CD14-positive monocyte (primary cell): ENCODE data around the gene EMC6. TPM values are rescaled to one million over a fixed set of nuclear protein-coding genes. Genes with fewer than 3 reads are reported as not detected.

Source experiments
- DNase-seq, 3 donors: peaks; one replicate each; pipeline ENCODE4 v3.0.0-alpha.2; 2011 to 2022
- H2AFZ ChIP-seq: 2 replicates; pipeline ENCODE4 v1.6.0; 2012; ENCODE audit warnings: mild to moderate bottlenecking, low read depth, low read length, inconsistent platforms; ENCODE audit not compliant: insufficient read depth, poor library complexity, severe bottlenecking
- H3K27ac ChIP-seq, 2 donors: 1 replicate in 1 of 2; 2 replicates in 1 of 2; pipeline ENCODE4 v1.5.1; 2012 to 2013; ENCODE audit warnings: low read length in 2 of 2, control low read depth in 1 of 2, inconsistent platforms in 1 of 2, low read depth in 1 of 2, mild to moderate bottlenecking in 1 of 2
- H3K27me3 ChIP-seq, 2 donors: one replicate each; pipeline versions ENCODE4 v1.6.0 to v1.6.1; 2011 to 2013; ENCODE audit warnings: low read length in 2 of 2; ENCODE audit not compliant: control insufficient read depth in 2 of 2, insufficient read depth in 2 of 2
- H3K36me3 ChIP-seq, 2 donors: replicated peaks in 1 of 2; 1 replicate in 1 of 2; 2 replicates in 1 of 2; pipeline versions ENCODE4 v1.5.1 to v1.6.1; 2012 to 2013; ENCODE audit warnings: low read length in 2 of 2, control low read depth in 1 of 2, inconsistent platforms in 1 of 2, mild to moderate bottlenecking in 1 of 2; ENCODE audit not compliant: insufficient read depth in 2 of 2, control insufficient read depth in 1 of 2
- H3K4me1 ChIP-seq, 2 donors: 1 replicate in 1 of 2; 2 replicates in 1 of 2; pipeline versions ENCODE4 v1.5.1 to v1.6.1; 2012 to 2013; ENCODE audit warnings: low read length in 2 of 2, control low read depth in 1 of 2, inconsistent platforms in 1 of 2, mild to moderate bottlenecking in 1 of 2, moderate library complexity in 1 of 2; ENCODE audit not compliant: insufficient read depth in 2 of 2, control insufficient read depth in 1 of 2
- H3K4me2 ChIP-seq: replicated peaks from 2 replicates; pipeline ENCODE3; 2012; ENCODE audit warnings: low read length, moderate library complexity, mild to moderate bottlenecking; ENCODE audit not compliant: poor library complexity, severe bottlenecking; ENCODE audit errors: extremely low read depth
- H3K4me3 ChIP-seq, 3 experiments: fragments of 200-600 bp in 1 of 3; sonication (generic) in 1 of 3; replicated peaks in 1 of 3; 1 replicate in 2 of 3; 2 replicates in 1 of 3; pipeline ENCODE4 v1.5.1; 2011 to 2013; ENCODE audit warnings: low read length in 3 of 3, mild to moderate bottlenecking in 3 of 3, control low read depth in 2 of 3, low read depth in 2 of 3, inconsistent platforms in 1 of 3, moderate library complexity in 1 of 3
- H3K79me2 ChIP-seq: 2 replicates; pipeline ENCODE4 v1.6.0; 2012; ENCODE audit warnings: mild to moderate bottlenecking, control low read depth, inconsistent platforms, low read length, moderate library complexity; ENCODE audit not compliant: insufficient read depth
- H3K9ac ChIP-seq: 2 replicates; pipeline ENCODE4 v1.6.0; 2017; ENCODE audit warnings: low read length, mild to moderate bottlenecking; ENCODE audit not compliant: insufficient read depth, poor library complexity, severe bottlenecking
- H3K9me3 ChIP-seq, 2 donors: replicated peaks in 1 of 2; 1 replicate in 1 of 2; 2 replicates in 1 of 2; pipeline versions ENCODE4 v1.5.1 to v1.6.1; 2012 to 2013; ENCODE audit warnings: low read length in 2 of 2, control low read depth in 1 of 2; ENCODE audit not compliant: control insufficient read depth in 1 of 2, insufficient read depth in 1 of 2
- H4K20me1 ChIP-seq: 2 replicates; pipeline ENCODE4 v1.6.0; 2012; ENCODE audit warnings: mild to moderate bottlenecking, low read length, control low read depth, moderate library complexity; ENCODE audit not compliant: insufficient read depth
- H3K27ac Mint-ChIP-seq, 7 donors: one replicate each; pipeline ENCODE4 v1.8.0; 2020; ENCODE audit warnings: mild to moderate bottlenecking in 7 of 7, mixed read lengths in 7 of 7, moderate library complexity in 6 of 7, inconsistent platforms in 2 of 7
- H3K27me3 Mint-ChIP-seq, 3 donors: one replicate each; pipeline ENCODE4 v1.8.0; 2021 to 2022; ENCODE audit warnings: low read depth in 3 of 3, mild to moderate bottlenecking in 3 of 3, mixed read lengths in 3 of 3, moderate library complexity in 3 of 3, inconsistent platforms in 1 of 3
- H3K36me3 Mint-ChIP-seq, 2 donors: one replicate each; pipeline ENCODE4 v1.8.0; 2020; ENCODE audit warnings: mixed read lengths in 2 of 2, inconsistent platforms in 1 of 2, mild to moderate bottlenecking in 1 of 2
- H3K4me1 Mint-ChIP-seq: one replicate; pipeline ENCODE4 v1.8.0; 2020; ENCODE audit warnings: mild to moderate bottlenecking, mixed read lengths
- H3K4me3 Mint-ChIP-seq, 2 donors: one replicate each; pipeline ENCODE4 v1.8.0; 2020; ENCODE audit warnings: mild to moderate bottlenecking in 2 of 2, mixed read lengths in 2 of 2, moderate library complexity in 1 of 2
- H3K9me3 Mint-ChIP-seq, 7 donors: one replicate each; pipeline ENCODE4 v1.8.0; 2020 to 2022; ENCODE audit warnings: mixed read lengths in 7 of 7, mild to moderate bottlenecking in 6 of 7, moderate library complexity in 6 of 7, inconsistent platforms in 2 of 7
- CTCF ChIP-seq: fragments of 200-600 bp; IDR thresholded peaks from one replicate; pipeline ENCODE4 v1.8.0; 2022; ENCODE audit warnings: antibody characterized with exemption, mild to moderate bottlenecking
- WGBS: methylation state at CpG from one replicate; pipeline ENCODE4 v1.1.5; 2013; ENCODE audit warnings: missing lambda C conversion rate; ENCODE audit not compliant: insufficient coverage; 5-methylcytosine and 5-hydroxymethylcytosine counted together
- intact Hi-C, 2 donors: fragments of 100-400 bp; cut with micrococcal nuclease; formaldehyde crosslinking; loops; one replicate each; pipeline versions ENCODE4 v1.15.0 to v1.15.1; 2023
- polyA plus RNA-seq, 3 donors: library from polyadenylated mRNA; depleted of rRNA in 1 of 3; unstranded in 2 of 3; stranded (reverse) in 1 of 3; fragments of 300-500 nt in 2 of 3; fragments of >200 nt in 1 of 3; fragmentation: Illumina TruSeq in 2 of 3; gene quantifications; 1 replicate in 2 of 3; 2 replicates in 1 of 3; pipeline ENCODE4 v1.2.3, GENCODE V29; 2012 to 2021

Gene EMC6
- polyA plus RNA-seq, 3 donors: 24.4 to 118 (median 105) TPM

DNA sequence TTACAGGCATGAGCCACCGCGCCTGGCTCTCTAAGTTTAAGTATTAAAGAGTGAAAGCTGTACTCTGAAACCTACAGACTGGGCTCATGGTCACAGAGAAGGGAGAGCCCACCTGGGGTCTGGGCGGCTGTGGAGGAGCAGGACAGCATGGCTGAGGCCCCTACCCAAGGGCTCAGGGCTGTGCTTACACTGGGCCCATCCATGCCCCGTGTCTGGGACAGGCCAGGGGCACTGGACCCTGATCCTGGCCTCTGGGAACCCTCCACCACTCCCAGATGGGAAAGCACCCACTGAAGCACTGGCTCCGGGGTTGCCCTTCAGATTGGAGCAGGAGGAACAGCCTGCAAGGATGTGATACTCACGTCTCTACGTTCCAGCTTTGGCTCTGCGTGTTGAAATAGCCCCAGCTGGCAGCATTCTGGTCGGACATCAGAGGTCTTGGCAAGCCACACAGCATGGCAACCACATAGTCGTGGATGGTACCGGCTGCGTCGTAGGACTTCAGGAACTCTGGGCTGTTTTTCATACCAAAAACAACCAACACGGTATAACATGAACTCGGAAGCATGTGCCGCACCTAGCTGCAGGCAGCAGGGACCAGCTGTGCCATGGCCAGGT, 45.5 kb upstream of the EMC6 start:
- H3K9ac ChIP-seq: no peak overlapping the region
- H3K4me1 ChIP-seq: no peaks in the 10 kb centered on the region
- no peaks in the 10 kb centered on the region for H3K27me3 ChIP-seq
- Mint-ChIP-seq H3K27ac (no peak overlapping the region), H3K9me3 (peaks cover 0 to 12% (median 4%) of the 10 kb centered on the region in 7 donors), H3K36me3 (peaks cover 65 to 98% of the 10 kb centered on the region in 2 donors), H3K27me3 (no peaks in the 10 kb centered on the region), H3K4me1 (no peaks in the 10 kb centered on the region), H3K4me3 (no peak overlapping the region)
- H3K4me3 ChIP-seq: no peak overlapping the region
- peaks cover 0 to 1% of the 10 kb centered on the region in 2 donors for H3K9me3 ChIP-seq
- intact Hi-C loops: no loop called here
- DNase-seq: no peak
- H2AFZ ChIP-seq: no peak overlapping the region
- no peaks in the 10 kb centered on the region for H4K20me1 ChIP-seq
- peaks cover 47 to 73% of the 10 kb centered on the region in 2 donors for H3K36me3 ChIP-seq
- no peaks in the 10 kb centered on the region for H3K79me2 ChIP-seq
- WGBS: 95% methylated on average over 16 of the region's 16 CpGs
- TF ChIP-seq CTCF: no peak
- no peak overlapping the region for H3K4me2 ChIP-seq
- no peak overlapping the region for H3K27ac ChIP-seq

DNA sequence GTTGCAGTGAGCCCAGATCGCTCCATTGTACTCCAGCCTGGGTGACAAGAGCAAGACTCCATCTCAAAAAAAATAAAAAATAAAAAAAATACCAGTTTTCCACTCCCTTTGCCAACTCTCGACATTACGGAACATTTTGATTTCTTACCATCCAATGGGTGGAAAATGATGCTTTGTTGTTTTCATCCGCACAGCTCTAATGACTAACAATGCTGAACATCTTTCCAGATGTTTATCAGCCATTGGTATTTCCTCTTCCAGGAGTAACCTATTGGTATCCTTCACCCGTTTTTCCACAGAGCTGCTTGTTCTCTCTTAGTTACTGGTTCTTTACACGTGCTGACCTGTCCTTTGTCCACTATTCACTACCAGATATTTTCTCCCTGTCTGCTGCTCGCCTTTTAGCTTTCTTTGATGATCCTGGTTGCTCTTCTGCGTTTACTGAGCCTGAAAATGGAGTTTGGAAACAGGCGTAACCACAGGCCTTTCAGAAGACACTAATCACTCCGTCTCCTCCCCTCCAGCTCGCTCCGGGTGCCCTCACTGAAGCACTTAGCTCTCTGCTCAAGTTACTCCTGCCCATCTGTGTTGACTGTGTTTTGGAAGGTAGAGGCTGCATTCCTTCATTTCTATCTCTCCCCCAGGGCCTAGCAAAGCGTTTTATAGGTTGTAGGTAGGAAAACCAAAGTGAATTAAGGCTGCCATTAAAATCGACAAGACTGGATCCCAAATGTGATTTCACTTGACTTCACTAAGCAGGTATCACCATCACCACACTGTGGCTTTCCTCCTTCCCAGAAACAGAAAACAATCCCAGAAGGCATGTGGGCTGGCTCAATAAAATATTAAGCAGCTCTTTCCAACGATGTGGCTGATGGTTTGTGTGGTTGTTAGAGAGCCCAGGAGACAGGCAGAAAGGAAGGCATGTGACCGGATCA, 41.5 kb upstream of the EMC6 start:
- Mint-ChIP-seq H3K36me3 (peaks cover 53 to 80% of the 10 kb centered on the region in 2 donors), H3K4me1 (peaks cover 3% of the 10 kb centered on the region), H3K9me3 (peaks cover 0 to 2% (median 0%) of the 10 kb centered on the region in 7 donors), H3K27me3 (no peaks in the 10 kb centered on the region), H3K27ac (peak overlapping the region in 1 of 7 donors; percentile 22), H3K4me3 (no peak overlapping the region)
- Histone ChIP-seq H3K27me3 (no peaks in the 10 kb centered on the region), H3K9me3 (no peaks in the 10 kb centered on the region), H4K20me1 (no peaks in the 10 kb centered on the region), H3K4me1 (no peaks in the 10 kb centered on the region), H3K4me2 (no peak overlapping the region), H3K4me3 (no peak overlapping the region), H3K79me2 (no peaks in the 10 kb centered on the region), H3K27ac (no peak overlapping the region), H2AFZ (no peak overlapping the region), H3K36me3 (peaks cover 43 to 64% of the 10 kb centered on the region in 2 donors), H3K9ac (no peak overlapping the region)
- WGBS: 94% methylated on average over 4 of the region's 16 CpGs
- intact Hi-C loops: no loop called here
- TF ChIP-seq CTCF: no peak
- no peak for DNase-seq
